Chondrocyte (in vitro differentiated cells): ENCODE measurements around the gene FTSJ3. TPM values are rescaled to one million over a fixed set of nuclear protein-coding genes. Genes with fewer than 3 reads are reported as not detected.

Experiments used
- DNase-seq: peaks from one replicate; pipeline ENCODE4 v3.0.0; 2021; ENCODE audit warnings: mixed read lengths, low spot score
- H3K27ac Mint-ChIP-seq: one replicate; pipeline ENCODE4 v1.8.0; 2021; ENCODE audit warnings: mild to moderate bottlenecking, moderate library complexity, mixed read lengths; ENCODE audit not compliant: unreplicated experiment
- H3K27me3 Mint-ChIP-seq: 2 replicates; pipeline ENCODE4 v1.8.0; 2021; ENCODE audit warnings: low read depth, mixed read lengths
- H3K36me3 Mint-ChIP-seq: 2 replicates; pipeline ENCODE4 v1.8.0; 2021; ENCODE audit warnings: low read depth, mixed read lengths
- H3K4me1 Mint-ChIP-seq: 2 replicates; pipeline ENCODE4 v1.8.0; 2021; ENCODE audit warnings: low read depth, mild to moderate bottlenecking, mixed read lengths
- H3K4me3 Mint-ChIP-seq: one replicate; pipeline ENCODE4 v1.8.0; 2021; ENCODE audit warnings: mild to moderate bottlenecking, moderate library complexity, mixed read lengths; ENCODE audit not compliant: unreplicated experiment
- H3K9me3 Mint-ChIP-seq: 2 replicates; pipeline ENCODE4 v1.8.0; 2021; ENCODE audit warnings: low read depth, mixed read lengths
- total RNA-seq: library from RNA; stranded (reverse); gene quantifications from 3 replicates; pipeline ENCODE4 v1.2.1, GENCODE V29; 2021
- TF ChIP-seq, protein P1 (sequence below): fragments of 200-600 bp; sonication (generic); IDR thresholded peaks from 2 replicates; pipeline ENCODE4 v1.5.0; 2021; ENCODE audit warnings: antibody characterized with exemption, mild to moderate bottlenecking, moderate library complexity

FTSJ3 gene
- total RNA-seq, 1 donor from 2014 or later: 26.5 TPM

DNA sequence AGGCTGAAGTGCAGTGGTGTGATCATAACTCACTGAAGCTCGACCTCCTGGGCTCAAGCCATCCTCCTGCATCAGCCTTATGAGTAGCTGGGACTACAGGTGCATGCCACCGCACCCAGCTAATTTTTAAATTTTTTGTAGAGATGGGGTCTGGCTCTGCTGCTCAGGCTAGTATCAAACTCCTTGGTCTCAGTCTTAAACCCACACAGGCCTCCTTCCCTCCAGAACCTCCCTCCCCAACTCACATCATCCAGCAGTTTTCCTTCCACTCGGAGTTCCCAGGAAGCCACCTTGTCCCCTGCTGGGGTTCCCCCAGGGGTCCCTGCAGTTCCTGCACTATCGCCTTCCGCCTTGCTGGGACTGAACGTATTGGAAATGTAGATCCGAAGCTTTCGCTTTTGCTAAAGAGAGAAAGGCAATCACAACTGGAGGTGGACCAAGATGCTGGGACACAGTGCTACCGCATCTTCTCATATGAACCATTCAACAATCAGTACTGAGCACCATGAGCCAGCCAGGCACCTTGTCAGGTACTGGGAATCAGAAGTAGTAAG is 7.8 kb upstream of the FTSJ3 start:
- TF ChIP-seq, protein P1, sequence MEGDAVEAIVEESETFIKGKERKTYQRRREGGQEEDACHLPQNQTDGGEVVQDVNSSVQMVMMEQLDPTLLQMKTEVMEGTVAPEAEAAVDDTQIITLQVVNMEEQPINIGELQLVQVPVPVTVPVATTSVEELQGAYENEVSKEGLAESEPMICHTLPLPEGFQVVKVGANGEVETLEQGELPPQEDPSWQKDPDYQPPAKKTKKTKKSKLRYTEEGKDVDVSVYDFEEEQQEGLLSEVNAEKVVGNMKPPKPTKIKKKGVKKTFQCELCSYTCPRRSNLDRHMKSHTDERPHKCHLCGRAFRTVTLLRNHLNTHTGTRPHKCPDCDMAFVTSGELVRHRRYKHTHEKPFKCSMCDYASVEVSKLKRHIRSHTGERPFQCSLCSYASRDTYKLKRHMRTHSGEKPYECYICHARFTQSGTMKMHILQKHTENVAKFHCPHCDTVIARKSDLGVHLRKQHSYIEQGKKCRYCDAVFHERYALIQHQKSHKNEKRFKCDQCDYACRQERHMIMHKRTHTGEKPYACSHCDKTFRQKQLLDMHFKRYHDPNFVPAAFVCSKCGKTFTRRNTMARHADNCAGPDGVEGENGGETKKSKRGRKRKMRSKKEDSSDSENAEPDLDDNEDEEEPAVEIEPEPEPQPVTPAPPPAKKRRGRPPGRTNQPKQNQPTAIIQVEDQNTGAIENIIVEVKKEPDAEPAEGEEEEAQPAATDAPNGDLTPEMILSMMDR: peak; percentile 28
- Mint-ChIP-seq H3K4me3 (no peak overlapping the region), H3K36me3 (peaks cover 22% of the 10 kb centered on the region), H3K9me3 (no peaks in the 10 kb centered on the region), H3K27ac (peak overlapping the region; percentile 63), H3K27me3 (no peaks in the 10 kb centered on the region), H3K4me1 (peaks cover 10% of the 10 kb centered on the region)
- DNase-seq: no peak

DNA sequence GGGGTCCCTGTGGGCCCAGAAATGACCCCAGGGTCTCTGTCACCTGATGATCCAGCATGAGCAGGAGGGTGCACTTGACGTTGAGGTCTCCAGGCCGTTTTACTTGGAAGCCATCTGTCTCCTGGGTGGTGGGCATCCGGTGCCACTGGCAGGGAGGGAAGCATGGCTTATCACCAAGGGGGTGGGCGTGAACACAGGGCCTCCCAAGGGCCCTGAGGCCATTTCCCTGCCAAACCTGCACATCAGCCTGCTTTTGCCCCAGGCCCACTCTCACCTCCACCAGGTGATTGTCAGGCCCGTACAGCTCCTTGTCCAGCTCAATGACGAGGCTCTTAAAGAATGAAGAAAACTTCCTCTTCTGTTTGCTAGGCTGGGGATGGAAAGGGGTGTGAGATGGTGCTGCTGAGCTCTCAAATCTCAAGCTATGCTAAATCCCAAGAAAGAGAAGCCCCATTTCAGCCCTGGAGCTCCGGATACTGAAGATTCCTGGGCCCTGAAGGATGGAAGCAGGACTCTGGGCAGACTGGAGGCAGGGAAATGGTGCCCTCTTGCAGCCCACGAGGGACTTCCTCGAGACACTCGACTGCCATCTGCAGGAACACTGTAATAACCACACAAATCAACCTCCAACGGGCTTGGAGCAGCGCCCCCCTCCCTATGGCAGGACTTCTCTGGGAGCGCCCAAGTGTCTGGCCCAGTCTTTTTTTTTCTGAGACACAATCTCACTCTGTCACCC is 7.1 kb upstream of the FTSJ3 start:
- Mint-ChIP-seq H3K4me3 (no peak overlapping the region), H3K4me1 (peaks cover 11% of the 10 kb centered on the region), H3K27me3 (no peaks in the 10 kb centered on the region), H3K36me3 (peaks cover 27% of the 10 kb centered on the region), H3K27ac (peak overlapping the region; percentile 63), H3K9me3 (no peaks in the 10 kb centered on the region)
- DNase-seq: no peak
- TF ChIP-seq, protein P1: peak; percentile 83

DNA sequence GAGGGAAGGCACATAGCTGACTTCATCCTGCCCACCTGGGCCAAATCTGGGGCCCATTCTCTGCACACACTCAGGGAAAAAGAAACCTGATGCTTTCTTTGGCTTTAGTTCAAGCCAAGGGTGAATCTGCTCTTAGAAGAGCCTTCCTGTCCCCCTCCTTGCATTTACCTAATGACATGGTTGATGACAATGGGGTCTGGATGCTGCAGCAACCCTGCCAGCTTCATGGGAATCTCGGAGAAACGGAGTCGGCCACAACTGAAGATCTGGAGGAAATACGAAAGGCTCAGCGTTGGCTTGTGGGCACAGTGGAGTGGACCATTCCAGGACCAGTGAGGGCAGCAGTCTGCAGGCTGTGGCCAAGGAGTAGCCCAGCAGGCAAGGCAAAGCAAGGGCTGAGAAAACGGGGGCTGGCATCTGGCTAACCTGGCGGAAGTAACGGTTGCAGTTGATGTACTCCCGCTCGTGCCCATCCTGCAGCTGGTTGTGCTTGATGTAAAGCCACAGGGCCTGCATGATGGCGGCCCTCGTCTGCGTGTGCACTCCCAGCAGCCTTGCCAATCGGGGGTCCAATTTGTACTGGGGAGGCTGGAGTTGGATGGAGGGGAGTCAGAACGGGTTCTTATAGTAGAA is 6.4 kb upstream of the FTSJ3 start:
- DNase-seq: no peak
- Mint-ChIP-seq H3K36me3 (peaks cover 29% of the 10 kb centered on the region), H3K27ac (no peak overlapping the region), H3K4me3 (no peak overlapping the region), H3K27me3 (no peaks in the 10 kb centered on the region), H3K9me3 (no peaks in the 10 kb centered on the region), H3K4me1 (peaks cover 15% of the 10 kb centered on the region)
- TF ChIP-seq, protein P1: no peak

GRCh38 chr17:63833026-63833740 is 5.7 kb upstream of the FTSJ3 start:
- Mint-ChIP-seq H3K27me3 (no peaks in the 10 kb centered on the region), H3K4me1 (peaks cover 18% of the 10 kb centered on the region), H3K27ac (no peak overlapping the region), H3K4me3 (no peak overlapping the region), H3K36me3 (peaks cover 29% of the 10 kb centered on the region), H3K9me3 (no peaks in the 10 kb centered on the region)
- TF ChIP-seq, protein P1: no peak
- no peak for DNase-seq

GRCh38 chr17:63832455-63832854 is 5.0 kb upstream of the FTSJ3 start:
- Mint-ChIP-seq H3K27me3 (no peaks in the 10 kb centered on the region), H3K9me3 (no peaks in the 10 kb centered on the region), H3K4me3 (no peak overlapping the region), H3K36me3 (peaks cover 29% of the 10 kb centered on the region), H3K27ac (no peak overlapping the region), H3K4me1 (peaks cover 22% of the 10 kb centered on the region)
- TF ChIP-seq, protein P1: no peak
- DNase-seq: no peak
